ENCODE results near the gene VASP.

The VASP gene

GRCh38 chr19:45469132-45469944, 37.9 kb upstream of the VASP start:
- Histone ChIP-seq H3K27me3 (ENCODE audit: control insufficient read depth, insufficient read depth, low read length) (peaks cover 33% of the 10 kb centered on the region), H3K9ac (ENCODE audit: low read depth, low read length) (peak overlapping the region; percentile 66), H3K4me3 (ENCODE audit: low read depth, low read length) (peak overlapping the region; percentile 96), H3K9me3 (ENCODE audit: control insufficient read depth, insufficient read depth, low read length) (no peaks in the 10 kb centered on the region), H3K36me3 (ENCODE audit: control insufficient read depth, insufficient read depth, low read length) (no peaks in the 10 kb centered on the region), H3K4me1 (ENCODE audit: control insufficient read depth, insufficient read depth, low read length) (peaks cover 3% of the 10 kb centered on the region)

GRCh38 chr19:45469945-45470761, 37.1 kb upstream of the VASP start:
- Histone ChIP-seq H3K4me1 (ENCODE audit: control insufficient read depth, insufficient read depth, low read length) (peaks cover 3% of the 10 kb centered on the region), H3K4me3 (ENCODE audit: low read depth, low read length) (peak overlapping the region; percentile 96), H3K36me3 (ENCODE audit: control insufficient read depth, insufficient read depth, low read length) (no peaks in the 10 kb centered on the region), H3K27me3 (ENCODE audit: control insufficient read depth, insufficient read depth, low read length) (peaks cover 33% of the 10 kb centered on the region), H3K9me3 (ENCODE audit: control insufficient read depth, insufficient read depth, low read length) (no peaks in the 10 kb centered on the region), H3K9ac (ENCODE audit: low read depth, low read length) (no peak overlapping the region)

GRCh38 chr19:45470762-45471081, 36.6 kb upstream of the VASP start:
- H3K27me3 ChIP-seq (ENCODE audit: control insufficient read depth, insufficient read depth, low read length), result peaks cover 33% of the 10 kb centered on the region
- no peak overlapping the region for H3K4me3 ChIP-seq (ENCODE audit: low read depth, low read length)
- no peaks in the 10 kb centered on the region for H3K9me3 ChIP-seq (ENCODE audit: control insufficient read depth, insufficient read depth, low read length)
- H3K36me3 ChIP-seq (ENCODE audit: control insufficient read depth, insufficient read depth, low read length), result no peaks in the 10 kb centered on the region
- peaks cover 3% of the 10 kb centered on the region for H3K4me1 ChIP-seq (ENCODE audit: control insufficient read depth, insufficient read depth, low read length)
- H3K9ac ChIP-seq (ENCODE audit: low read depth, low read length), result no peak overlapping the region

GRCh38 chr19:45471111-45471930, 36.0 kb upstream of the VASP start:
- H3K27me3 ChIP-seq (ENCODE audit: control insufficient read depth, insufficient read depth, low read length), result peaks cover 31% of the 10 kb centered on the region
- no peaks in the 10 kb centered on the region for H3K9me3 ChIP-seq (ENCODE audit: control insufficient read depth, insufficient read depth, low read length)
- H3K4me3 ChIP-seq (ENCODE audit: low read depth, low read length), result no peak overlapping the region
- no peaks in the 10 kb centered on the region for H3K36me3 ChIP-seq (ENCODE audit: control insufficient read depth, insufficient read depth, low read length)
- H3K9ac ChIP-seq (ENCODE audit: low read depth, low read length), result no peak overlapping the region
- H3K4me1 ChIP-seq (ENCODE audit: control insufficient read depth, insufficient read depth, low read length), result peaks cover 3% of the 10 kb centered on the region

- H3K27me3 ChIP-seq (ENCODE audit: control insufficient read depth, insufficient read depth, low read length), result peaks cover 29% of the 10 kb centered on the region
- H3K4me1 ChIP-seq (ENCODE audit: control insufficient read depth, insufficient read depth, low read length), result peaks cover 3% of the 10 kb centered on the region
- no peaks in the 10 kb centered on the region for H3K36me3 ChIP-seq (ENCODE audit: control insufficient read depth, insufficient read depth, low read length)
- H3K9me3 ChIP-seq (ENCODE audit: control insufficient read depth, insufficient read depth, low read length), result no peaks in the 10 kb centered on the region
- H3K4me3 ChIP-seq (ENCODE audit: low read depth, low read length), result peak overlapping the region; percentile 69
- peak overlapping the region; percentile 47 for H3K9ac ChIP-seq (ENCODE audit: low read depth, low read length)
Measured at GRCh38 chr19:45471931-45472562, 35.2 kb upstream of the VASP start.

- Histone ChIP-seq H3K4me1 (ENCODE audit: control insufficient read depth, insufficient read depth, low read length) (peaks cover 3% of the 10 kb centered on the region), H3K4me3 (ENCODE audit: low read depth, low read length) (peak overlapping the region; percentile 69), H3K9ac (ENCODE audit: low read depth, low read length) (peak overlapping the region; percentile 47), H3K27me3 (ENCODE audit: control insufficient read depth, insufficient read depth, low read length) (peaks cover 29% of the 10 kb centered on the region), H3K9me3 (ENCODE audit: control insufficient read depth, insufficient read depth, low read length) (no peaks in the 10 kb centered on the region), H3K36me3 (ENCODE audit: control insufficient read depth, insufficient read depth, low read length) (no peaks in the 10 kb centered on the region)
Measured at GRCh38 chr19:45472563-45473366, 34.5 kb upstream of the VASP start.

- Histone ChIP-seq H3K36me3 (ENCODE audit: control insufficient read depth, insufficient read depth, low read length) (no peaks in the 10 kb centered on the region), H3K4me1 (ENCODE audit: control insufficient read depth, insufficient read depth, low read length) (peaks cover 3% of the 10 kb centered on the region), H3K9ac (ENCODE audit: low read depth, low read length) (no peak overlapping the region), H3K27me3 (ENCODE audit: control insufficient read depth, insufficient read depth, low read length) (peaks cover 29% of the 10 kb centered on the region), H3K9me3 (ENCODE audit: control insufficient read depth, insufficient read depth, low read length) (no peaks in the 10 kb centered on the region), H3K4me3 (ENCODE audit: low read depth, low read length) (peak overlapping the region; percentile 69)
Measured at GRCh38 chr19:45473367-45473681, 34.0 kb upstream of the VASP start.

GRCh38 chr19:45473682-45474605, 33.3 kb upstream of the VASP start:
- no peaks in the 10 kb centered on the region for H3K9me3 ChIP-seq (ENCODE audit: control insufficient read depth, insufficient read depth, low read length)
- H3K4me1 ChIP-seq (ENCODE audit: control insufficient read depth, insufficient read depth, low read length), result peaks cover 3% of the 10 kb centered on the region
- no peaks in the 10 kb centered on the region for H3K36me3 ChIP-seq (ENCODE audit: control insufficient read depth, insufficient read depth, low read length)
- H3K27me3 ChIP-seq (ENCODE audit: control insufficient read depth, insufficient read depth, low read length), result peaks cover 29% of the 10 kb centered on the region
- H3K9ac ChIP-seq (ENCODE audit: low read depth, low read length), result no peak overlapping the region
- H3K4me3 ChIP-seq (ENCODE audit: low read depth, low read length), result no peak overlapping the region

- no peaks in the 10 kb centered on the region for H3K36me3 ChIP-seq (ENCODE audit: control insufficient read depth, insufficient read depth, low read length)
- H3K9ac ChIP-seq (ENCODE audit: low read depth, low read length), result no peak overlapping the region
Measured at GRCh38 chr19:45474606-45475521, 32.4 kb upstream of the VASP start.

More at GRCh38 chr19:45474606-45475521, 32.4 kb upstream of the VASP start:
- Histone ChIP-seq H3K4me1 (ENCODE audit: control insufficient read depth, insufficient read depth, low read length) (peaks cover 3% of the 10 kb centered on the region), H3K27me3 (ENCODE audit: control insufficient read depth, insufficient read depth, low read length) (peaks cover 29% of the 10 kb centered on the region), H3K4me3 (ENCODE audit: low read depth, low read length) (no peak overlapping the region), H3K9me3 (ENCODE audit: control insufficient read depth, insufficient read depth, low read length) (no peaks in the 10 kb centered on the region)

All from iPS-15b (cell line).